ENCODE results near the gene THSD4. TPM values are rescaled to one million over a fixed set of nuclear protein-coding genes. Genes with fewer than 3 reads are reported as not detected.

The THSD4 gene
- total and polyA plus RNA-seq, 2 of the 8 experiments (the other 6 are each of a cell fraction or from before 2014, with no cell fraction given) = 2.5 to 6.2 TPM

- Histone ChIP-seq H3K14ac (ENCODE audit: insufficient read length) (no peak overlapping the region), H2BK20ac (ENCODE audit: low read length) (no peak overlapping the region), H3K27ac (ENCODE audit: low read depth, low read length) (no peak overlapping the region), H3K4ac (replicated peaks; ENCODE audit: insufficient read length, low read depth, low read length) (no peak overlapping the region), H4K91ac (replicated peaks; ENCODE audit: insufficient read length, low read length) (no peak overlapping the region), H2AFZ (ENCODE audit: low read length) (no peak overlapping the region), H3K23ac (ENCODE audit: insufficient read length) (no peak overlapping the region), H4K20me1 (replicated peaks in 1 of 2; ENCODE audit: control insufficient read depth in 1 of 2, insufficient read depth in 2 of 2, low read length in 2 of 2) (no peaks in the 10 kb centered on the region), H3K79me2 (ENCODE audit: control insufficient read depth in 1 of 2, insufficient read depth in 2 of 2, low read length in 2 of 2) (no peaks in the 10 kb centered on the region), H4K5ac (ENCODE audit: insufficient read length, low read depth, low read length) (no peak overlapping the region), H3K18ac (ENCODE audit: extremely low read depth, low read length) (no peak overlapping the region), H2BK5ac (ENCODE audit: low read depth, low read length) (no peak overlapping the region), H2BK15ac (ENCODE audit: low read length) (no peak overlapping the region), H3K36me3 (ENCODE audit: control insufficient read depth in 2 of 4, insufficient read depth in 4 of 4, low read length in 3 of 4) (no peaks in the 10 kb centered on the region), H3K4me2 (ENCODE audit: insufficient read depth in 1 of 2, low read depth in 2 of 2, low read length in 2 of 2) (no peak overlapping the region), H3K56ac (replicated peaks; ENCODE audit: insufficient read length, low read depth, low read length) (no peak overlapping the region), H3K4me1 (replicated peaks in 1 of 4; ENCODE audit: control insufficient read depth in 3 of 4, insufficient read depth in 4 of 4, low read length in 3 of 4) (peaks cover 0 to 3% (median 2%) of the 10 kb centered on the region in 4 experiments; a peak in 1 of 7 replicates), H3K9ac (replicated peaks in 1 of 4; ENCODE audit: extremely low read depth in 1 of 4, low read depth in 3 of 4, low read length in 3 of 4) (no peak overlapping the region), H3K79me1 (ENCODE audit: low read depth, low read length) (no peaks in the 10 kb centered on the region), H3K23me2 (ENCODE audit: low read depth, low read length) (no peaks in the 10 kb centered on the region), H4K8ac (ENCODE audit: extremely low read depth, insufficient read depth, low read length) (no peak overlapping the region), H3K27me3 (replicated peaks in 1 of 4; ENCODE audit: control insufficient read depth in 3 of 4, extremely low read depth in 1 of 4, insufficient read depth in 3 of 4, low read length in 3 of 4) (no peaks in the 10 kb centered on the region), H3K9me3 (ENCODE audit: insufficient read depth in 2 of 2, low read depth in 1 of 2, low read length in 1 of 2) (no peaks in the 10 kb centered on the region), H3K4me3 (ENCODE audit: extremely low read depth in 1 of 4, insufficient read depth in 2 of 4, low read depth in 3 of 4, low read length in 4 of 4) (no peak overlapping the region), H2BK12ac (ENCODE audit: low read depth, low read length) (no peak overlapping the region), H2AK5ac (ENCODE audit: low read depth, low read length) (no peak overlapping the region), H2BK120ac (replicated peaks; ENCODE audit: low read depth, low read length) (no peak overlapping the region)
- no peak for TF ChIP-seq EGR1 (IDR thresholded peaks at IDR 0.05; ENCODE audit: borderline replicate concordance, low read depth, low read length)
- no peak for TF ChIP-seq CTBP2 (IDR thresholded peaks at IDR 0.05; ENCODE audit: borderline replicate concordance, insufficient read depth, insufficient read length, low read length)
- TF ChIP-seq E2F6 (IDR thresholded peaks at IDR 0.05) = no peak
- no peak for TF ChIP-seq MAFK (IDR thresholded peaks at IDR 0.05; ENCODE audit: low read depth, low read length)
- no peak for TF ChIP-seq EZH2 (IDR thresholded peaks at IDR 0.05; ENCODE audit: low read depth, low read length, severe bottlenecking)
- TF ChIP-seq SUZ12 (IDR thresholded peaks at IDR 0.05; ENCODE audit: low read length) = no peak
- no peak for TF ChIP-seq SP1 (IDR thresholded peaks at IDR 0.05; ENCODE audit: low read depth, low read length)
- TF ChIP-seq KDM5A (IDR thresholded peaks at IDR 0.05; ENCODE audit: low read length) = no peak
- TF ChIP-seq POU5F1 (IDR thresholded peaks at IDR 0.05; ENCODE audit: low read depth, low read length) = no peak
- TF ChIP-seq NRF1 (IDR thresholded peaks at IDR 0.05; ENCODE audit: low read depth, low read length) = no peak
- TF ChIP-seq GABPA (IDR thresholded peaks at IDR 0.05; ENCODE audit: borderline replicate concordance, insufficient read depth, low read length) = no peak
- no peak for TF ChIP-seq HDAC6 (IDR thresholded peaks at IDR 0.05; ENCODE audit: low read depth, low read length)
- FAIRE-seq (no peak), DNase-seq (ENCODE audit: low read depth in 1 of 2, low spot score in 2 of 2) (no peak)
- POLR2A ChIA-PET (ENCODE audit: partially characterized antibody) = no interaction called here
- CTCF ChIA-PET (ENCODE audit: partially characterized antibody) = interaction anchor here (1.0 to 10.4 kb wide), 3 partner anchors 12 to 29 kb away, joined by 3 to 63 read pairs (median 10); no protein-coding TSS in a partner anchor
- 62% methylated on average over 5 of the region's 5 CpGs; no CpG with 5 or more reads in 1 of the 2 experiments for WGBS, 2 experiments (ENCODE audit: extremely low coverage in 1 of 2, insufficient coverage in 1 of 2, insufficient read length in 1 of 2, insufficient replicate concordance in 2 of 2, low coverage in 1 of 2, low lambda C conversion rate in 2 of 2, missing lambda C conversion rate in 1 of 2)
Observed at GRCh38 chr15:71545223-71545760, 430.0 kb downstream of the THSD4 start.

Measured in H1 (cell line).